Endothelial cell of umbilical vein (primary cell): ENCODE data around the gene ATP8A2. TPM values are rescaled to one million over a fixed set of nuclear protein-coding genes. Genes with fewer than 3 reads are reported as not detected.
"Not testable (repeated sequence)": the region's sequence is repeated elsewhere in the genome, so short reads cannot be mapped to it uniquely, and the experiment has no call there.

ENCODE experiments used
- BruUV-seq: library from RNA; stranded (reverse); fragments of 400-500 nt; replicated peaks from 2 replicates; lab custom pipeline; 2021; lab: Mats Ljungman, UMichigan
- CTCF ChIA-PET: fragments of 300-600, 350-600 bp; sonication (Branson Sonifier 250); formaldehyde crosslinking; loops from one replicate; lab custom pipeline; 2021; ENCODE audit warnings: antibody characterized with exemption, inconsistent platforms; lab: Charles Lee
- POLR2A ChIA-PET: fragments of 300-600, 350-600 bp; sonication (Branson Sonifier 250); formaldehyde crosslinking; loops from one replicate; lab custom pipeline; 2021; ENCODE audit warnings: antibody characterized with exemption, inconsistent platforms; lab: Charles Lee
- DNase-seq: peaks from one replicate; pipeline ENCODE4 v3.0.0-alpha.2; 2011; ENCODE audit warnings: low read depth, low spot score
- FAIRE-seq: peaks from 2 replicates; lab custom pipeline; 2011; peaks lifted over from hg19 to GRCh38; lab: Jason Lieb, UNC
- H2AFZ ChIP-seq: 2 replicates; pipeline ENCODE4 v1.6.0; 2012; ENCODE audit warnings: low read depth, low read length, control low read depth, inconsistent platforms
- H3K27ac ChIP-seq: 2 replicates; pipeline ENCODE4 v1.5.1; 2011; ENCODE audit warnings: low read depth, mild to moderate bottlenecking, control low read depth, low read length, moderate library complexity; ENCODE audit not compliant: insufficient read depth
- H3K27me3 ChIP-seq, 2 experiments: 2 replicates each; pipeline versions ENCODE4 v1.6.0 to v1.6.1; 2011; ENCODE audit warnings: low read length in 2 of 2, mixed read lengths in 1 of 2; ENCODE audit not compliant: control insufficient read depth in 2 of 2, insufficient read depth in 2 of 2
- H3K36me3 ChIP-seq, 2 experiments: 2 replicates in 1 of 2; 3 replicates in 1 of 2; pipeline ENCODE4 v1.5.1; 2011; ENCODE audit warnings: low read length in 2 of 2, mild to moderate bottlenecking in 1 of 2, moderate library complexity in 1 of 2; ENCODE audit not compliant: control insufficient read depth in 2 of 2, insufficient read depth in 2 of 2; ENCODE audit errors: extremely low read depth in 1 of 2
- H3K4me1 ChIP-seq: 3 replicates; pipeline ENCODE4 v1.5.1; 2011; ENCODE audit warnings: mild to moderate bottlenecking, low read length; ENCODE audit not compliant: control insufficient read depth, insufficient read depth; ENCODE audit errors: extremely low read depth
- H3K4me2 ChIP-seq: 2 replicates; pipeline ENCODE4 v1.6.1; 2011; ENCODE audit warnings: low read length, control low read depth, mixed read lengths; ENCODE audit not compliant: insufficient read depth
- H3K4me3 ChIP-seq, 3 experiments: fragments of 200-600 bp in 1 of 3; sonication (generic), shearing (Covaris generic) in 1 of 3; replicated peaks in 1 of 3; 2 replicates each; pipeline ENCODE4 v1.5.1; 2011 to 2016; ENCODE audit warnings: control low read depth in 3 of 3, low read length in 3 of 3, mild to moderate bottlenecking in 2 of 3, inconsistent platforms in 1 of 3, low read depth in 1 of 3, moderate library complexity in 1 of 3; ENCODE audit not compliant: insufficient read depth in 1 of 3
- H3K79me2 ChIP-seq: 2 replicates; pipeline ENCODE4 v1.6.0; 2012; ENCODE audit warnings: low read length, inconsistent platforms; ENCODE audit not compliant: control insufficient read depth, insufficient read depth
- H3K9ac ChIP-seq: replicated peaks from 2 replicates; pipeline ENCODE3; 2011; ENCODE audit warnings: low read length, control low read depth; ENCODE audit not compliant: insufficient read depth; ENCODE audit errors: extremely low read depth
- H3K9me1 ChIP-seq: replicated peaks from 3 replicates; pipeline ENCODE4 v1.6.0; 2011; ENCODE audit warnings: mild to moderate bottlenecking, low read length; ENCODE audit not compliant: control insufficient read depth, insufficient read depth; ENCODE audit errors: extremely low read depth
- H3K9me3 ChIP-seq: replicated peaks from 2 replicates; pipeline ENCODE4 v1.5.1; 2012; ENCODE audit warnings: low read length, inconsistent platforms; ENCODE audit not compliant: control insufficient read depth, insufficient read depth
- H4K20me1 ChIP-seq: replicated peaks from 2 replicates; pipeline ENCODE3; 2011; ENCODE audit warnings: mild to moderate bottlenecking, low read length; ENCODE audit not compliant: control insufficient read depth, insufficient read depth; ENCODE audit errors: extremely low read depth
- EZH2 ChIP-seq: IDR thresholded peaks from 2 replicates; pipeline ENCODE4 v1.6.1; 2012; ENCODE audit warnings: borderline replicate concordance, low read depth, mild to moderate bottlenecking, moderate library complexity, low read length, inconsistent platforms; ENCODE audit not compliant: severe bottlenecking
- FOS ChIP-seq: IDR thresholded peaks from 2 replicates; pipeline ENCODE4 v1.6.1; 2011; ENCODE audit warnings: mild to moderate bottlenecking, low read length, moderate library complexity, borderline replicate concordance; ENCODE audit not compliant: insufficient read depth
- JUN ChIP-seq: IDR thresholded peaks from 2 replicates; pipeline ENCODE4 v1.6.1; 2011; ENCODE audit warnings: borderline replicate concordance, low read depth; ENCODE audit not compliant: insufficient read length, insufficient read depth
- MYC ChIP-seq: IDR thresholded peaks from one replicate; pipeline ENCODE4 v1.6.1; 2011; ENCODE audit warnings: mild to moderate bottlenecking, low read depth, low read length
- POLR2A ChIP-seq: IDR thresholded peaks from 2 replicates; pipeline ENCODE4 v1.6.1; 2012; ENCODE audit warnings: low read depth, mild to moderate bottlenecking, control low read depth, low read length
- dilution Hi-C: fragments of 300-500 bp; cut with MboI; formaldehyde crosslinking; loops from one replicate; pipeline ENCODE4 v1.15.0; 2019; ENCODE audit warnings: low sequenced_read_pairs; ENCODE audit not compliant: extremely low pct_ligation_motif_present
- intact Hi-C: fragments of 100-400 bp; cut with micrococcal nuclease; formaldehyde crosslinking; loops from one replicate; pipeline ENCODE4 v1.10.0; 2022
- polyA plus RNA-seq, 4 experiments: library from polyadenylated mRNA; depleted of rRNA in 3 of 4; stranded (reverse) in 3 of 4; unstranded in 1 of 4; fragments of >200 nt; gene quantifications; 2 replicates each; pipeline versions ENCODE4 v1.2.1 to v1.2.3, GENCODE V29; 2011 to 2012; ENCODE audit warnings: missing spikeins in 1 of 4
- total RNA-seq: library from RNA; stranded (reverse); gene quantifications from 2 replicates; pipeline ENCODE4 v1.2.3, GENCODE V29; 2021
- TF ChIP-seq, protein P1 (sequence below), 2 donors: IDR thresholded peaks; 1 replicate in 1 of 2; 2 replicates in 1 of 2; pipeline ENCODE4 v1.5.1; 2011; ENCODE audit warnings: low read length in 2 of 2, mild to moderate bottlenecking in 2 of 2, moderate library complexity in 2 of 2, control low read depth in 1 of 2, inconsistent platforms in 1 of 2, low read depth in 1 of 2; ENCODE audit not compliant: insufficient read depth in 1 of 2; ENCODE audit errors: extremely low read depth in 1 of 2
- TF ChIP-seq, protein P2 (sequence below): IDR thresholded peaks from 2 replicates; pipeline ENCODE4 v1.6.1; 2011; ENCODE audit not compliant: insufficient read depth, insufficient read length

ATP8A2 gene
- total and polyA plus RNA-seq, 2 donors (not counting 3 experiments of a cell fraction or from before 2014, with no cell fraction given) = 0.11 to 0.49 TPM

DNA sequence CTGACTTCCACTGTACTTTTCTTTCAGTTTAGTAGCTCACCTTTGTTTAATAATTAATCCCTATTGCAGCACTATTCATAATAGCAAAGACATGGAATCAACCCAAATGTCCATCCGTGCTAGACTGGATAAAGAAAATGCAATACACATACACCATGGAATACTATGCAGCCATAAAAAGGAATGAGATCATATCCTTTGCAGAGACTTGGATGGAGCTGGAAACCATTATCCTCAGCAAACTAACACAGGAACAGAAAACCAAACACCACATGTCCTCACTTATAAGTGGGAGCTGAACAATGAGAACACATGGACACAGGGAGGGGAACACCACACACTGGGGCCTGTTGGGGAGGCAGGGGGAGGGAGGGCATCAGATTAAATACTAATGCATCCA is 402.3 kb downstream of the ATP8A2 start:
- BruUV-seq, H3K4me1 ChIP-seq, DNase-seq, H3K9me3 ChIP-seq, H4K20me1 ChIP-seq, POLR2A ChIA-PET, dilution Hi-C loops, H3K27ac ChIP-seq, H3K4me2 ChIP-seq, H2AFZ ChIP-seq, intact Hi-C loops, H3K27me3 ChIP-seq, H3K79me2 ChIP-seq, CTCF ChIA-PET, H3K4me3 ChIP-seq, FAIRE-seq, H3K36me3 ChIP-seq, H3K9ac ChIP-seq, H3K9me1 ChIP-seq: not testable (repeated sequence)

DNA sequence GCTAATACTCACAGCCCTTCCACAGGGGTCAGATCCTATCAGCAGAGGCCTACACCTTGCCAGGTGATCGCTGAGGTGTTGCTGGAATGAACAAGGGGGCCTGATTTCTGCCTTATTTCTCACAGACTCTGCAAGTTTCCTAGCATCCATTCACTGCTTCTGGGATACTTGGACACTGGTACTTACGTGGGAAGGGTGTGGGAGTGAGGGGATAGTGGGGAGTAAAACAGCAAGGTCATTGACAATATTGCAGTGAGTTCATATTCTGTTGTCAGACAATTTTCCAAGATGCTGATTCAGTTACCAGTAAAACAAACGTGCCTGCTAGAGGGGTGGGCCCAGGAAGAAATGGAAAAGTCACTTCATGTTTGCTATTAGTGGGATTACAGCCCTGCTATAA is 403.5 kb downstream of the ATP8A2 start:
- no peaks in the 10 kb centered on the region for H3K27me3 ChIP-seq
- H3K4me3 ChIP-seq = no peak overlapping the region
- no peaks in the 10 kb centered on the region for H3K9me1 ChIP-seq
- dilution Hi-C loops = no loop called here
- no peaks in the 10 kb centered on the region for H3K9me3 ChIP-seq
- H4K20me1 ChIP-seq = no peaks in the 10 kb centered on the region
- H3K79me2 ChIP-seq = no peaks in the 10 kb centered on the region
- intact Hi-C loops = no loop called here
- TF ChIP-seq POLR2A (no peak), FOS (no peak), JUN (no peak), MYC (no peak), EZH2 (no peak)
- TF ChIP-seq, protein P1, sequence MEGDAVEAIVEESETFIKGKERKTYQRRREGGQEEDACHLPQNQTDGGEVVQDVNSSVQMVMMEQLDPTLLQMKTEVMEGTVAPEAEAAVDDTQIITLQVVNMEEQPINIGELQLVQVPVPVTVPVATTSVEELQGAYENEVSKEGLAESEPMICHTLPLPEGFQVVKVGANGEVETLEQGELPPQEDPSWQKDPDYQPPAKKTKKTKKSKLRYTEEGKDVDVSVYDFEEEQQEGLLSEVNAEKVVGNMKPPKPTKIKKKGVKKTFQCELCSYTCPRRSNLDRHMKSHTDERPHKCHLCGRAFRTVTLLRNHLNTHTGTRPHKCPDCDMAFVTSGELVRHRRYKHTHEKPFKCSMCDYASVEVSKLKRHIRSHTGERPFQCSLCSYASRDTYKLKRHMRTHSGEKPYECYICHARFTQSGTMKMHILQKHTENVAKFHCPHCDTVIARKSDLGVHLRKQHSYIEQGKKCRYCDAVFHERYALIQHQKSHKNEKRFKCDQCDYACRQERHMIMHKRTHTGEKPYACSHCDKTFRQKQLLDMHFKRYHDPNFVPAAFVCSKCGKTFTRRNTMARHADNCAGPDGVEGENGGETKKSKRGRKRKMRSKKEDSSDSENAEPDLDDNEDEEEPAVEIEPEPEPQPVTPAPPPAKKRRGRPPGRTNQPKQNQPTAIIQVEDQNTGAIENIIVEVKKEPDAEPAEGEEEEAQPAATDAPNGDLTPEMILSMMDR (IDR thresholded peaks at IDR 0.05; ENCODE audit: extremely low read depth in 1 of 2, insufficient read depth in 1 of 2, low read depth in 1 of 2, low read length in 2 of 2) = no peak
- TF ChIP-seq, protein P2, sequence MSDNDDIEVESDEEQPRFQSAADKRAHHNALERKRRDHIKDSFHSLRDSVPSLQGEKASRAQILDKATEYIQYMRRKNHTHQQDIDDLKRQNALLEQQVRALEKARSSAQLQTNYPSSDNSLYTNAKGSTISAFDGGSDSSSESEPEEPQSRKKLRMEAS = no peak
- no peak overlapping the region for H3K9ac ChIP-seq
- H3K4me2 ChIP-seq = no peak overlapping the region
- no peak overlapping the region for H3K27ac ChIP-seq
- H3K4me1 ChIP-seq = no peaks in the 10 kb centered on the region
- CTCF ChIA-PET = no interaction called here
- POLR2A ChIA-PET = no interaction called here
- H2AFZ ChIP-seq = no peak overlapping the region
- DNase-seq (no peak), FAIRE-seq (no peak)
- no TSS peak for BruUV-seq
- H3K36me3 ChIP-seq = no peaks in the 10 kb centered on the region
